ENCODE results near the gene ASIC3.

DNA sequence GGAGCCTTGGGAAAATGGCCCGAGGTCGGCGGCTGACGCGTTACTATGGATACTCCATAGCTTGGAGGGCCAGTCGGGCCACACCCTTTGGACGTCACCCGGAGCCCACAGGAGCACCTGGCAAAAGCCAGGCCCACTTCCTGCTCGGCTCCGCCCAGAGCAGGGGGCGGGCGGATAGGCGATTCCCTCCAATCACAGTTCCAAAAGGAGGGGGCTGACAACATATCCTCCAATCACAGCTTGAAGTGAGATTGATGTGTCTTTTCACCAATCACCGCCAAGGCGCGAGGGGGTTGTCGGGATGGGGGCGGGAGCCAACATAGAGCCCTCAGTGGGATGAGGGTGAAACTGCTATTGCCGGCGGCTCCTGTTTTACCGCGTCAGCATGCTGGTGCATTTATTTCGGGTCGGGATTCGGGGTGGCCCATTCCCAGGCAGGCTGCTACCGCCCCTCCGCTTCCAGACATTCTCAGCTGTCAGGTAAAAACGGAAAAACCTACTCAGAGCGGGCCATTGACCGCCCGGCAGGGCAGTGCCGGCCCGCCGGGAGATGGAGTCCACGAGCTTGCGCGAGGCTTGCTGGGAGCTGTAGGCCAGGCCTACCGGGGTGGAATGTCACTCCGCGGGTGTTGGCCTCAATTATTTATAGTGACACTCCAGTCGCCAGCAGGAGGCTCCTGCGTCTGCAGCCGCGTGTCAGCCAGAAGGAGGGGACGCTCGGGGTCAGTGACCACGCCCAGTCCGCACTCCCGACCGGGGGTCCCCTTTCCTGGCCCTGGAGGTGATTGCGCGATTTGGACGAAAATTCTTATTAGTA lies 20.0 kb upstream of the ASIC3 start, which contains the start of gene ABCB8:
- TF ChIP-seq, protein P1, sequence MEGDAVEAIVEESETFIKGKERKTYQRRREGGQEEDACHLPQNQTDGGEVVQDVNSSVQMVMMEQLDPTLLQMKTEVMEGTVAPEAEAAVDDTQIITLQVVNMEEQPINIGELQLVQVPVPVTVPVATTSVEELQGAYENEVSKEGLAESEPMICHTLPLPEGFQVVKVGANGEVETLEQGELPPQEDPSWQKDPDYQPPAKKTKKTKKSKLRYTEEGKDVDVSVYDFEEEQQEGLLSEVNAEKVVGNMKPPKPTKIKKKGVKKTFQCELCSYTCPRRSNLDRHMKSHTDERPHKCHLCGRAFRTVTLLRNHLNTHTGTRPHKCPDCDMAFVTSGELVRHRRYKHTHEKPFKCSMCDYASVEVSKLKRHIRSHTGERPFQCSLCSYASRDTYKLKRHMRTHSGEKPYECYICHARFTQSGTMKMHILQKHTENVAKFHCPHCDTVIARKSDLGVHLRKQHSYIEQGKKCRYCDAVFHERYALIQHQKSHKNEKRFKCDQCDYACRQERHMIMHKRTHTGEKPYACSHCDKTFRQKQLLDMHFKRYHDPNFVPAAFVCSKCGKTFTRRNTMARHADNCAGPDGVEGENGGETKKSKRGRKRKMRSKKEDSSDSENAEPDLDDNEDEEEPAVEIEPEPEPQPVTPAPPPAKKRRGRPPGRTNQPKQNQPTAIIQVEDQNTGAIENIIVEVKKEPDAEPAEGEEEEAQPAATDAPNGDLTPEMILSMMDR (IDR thresholded peaks at IDR 0.05) = peak; percentile 53
- TF ChIP-seq RAD21 (conservative IDR thresholded peaks at IDR 0.05 in 1 of 2, IDR thresholded peaks at IDR 0.05 in 1 of 2) = peak; percentile 56 to 65
- TF ChIP-seq, protein P2, sequence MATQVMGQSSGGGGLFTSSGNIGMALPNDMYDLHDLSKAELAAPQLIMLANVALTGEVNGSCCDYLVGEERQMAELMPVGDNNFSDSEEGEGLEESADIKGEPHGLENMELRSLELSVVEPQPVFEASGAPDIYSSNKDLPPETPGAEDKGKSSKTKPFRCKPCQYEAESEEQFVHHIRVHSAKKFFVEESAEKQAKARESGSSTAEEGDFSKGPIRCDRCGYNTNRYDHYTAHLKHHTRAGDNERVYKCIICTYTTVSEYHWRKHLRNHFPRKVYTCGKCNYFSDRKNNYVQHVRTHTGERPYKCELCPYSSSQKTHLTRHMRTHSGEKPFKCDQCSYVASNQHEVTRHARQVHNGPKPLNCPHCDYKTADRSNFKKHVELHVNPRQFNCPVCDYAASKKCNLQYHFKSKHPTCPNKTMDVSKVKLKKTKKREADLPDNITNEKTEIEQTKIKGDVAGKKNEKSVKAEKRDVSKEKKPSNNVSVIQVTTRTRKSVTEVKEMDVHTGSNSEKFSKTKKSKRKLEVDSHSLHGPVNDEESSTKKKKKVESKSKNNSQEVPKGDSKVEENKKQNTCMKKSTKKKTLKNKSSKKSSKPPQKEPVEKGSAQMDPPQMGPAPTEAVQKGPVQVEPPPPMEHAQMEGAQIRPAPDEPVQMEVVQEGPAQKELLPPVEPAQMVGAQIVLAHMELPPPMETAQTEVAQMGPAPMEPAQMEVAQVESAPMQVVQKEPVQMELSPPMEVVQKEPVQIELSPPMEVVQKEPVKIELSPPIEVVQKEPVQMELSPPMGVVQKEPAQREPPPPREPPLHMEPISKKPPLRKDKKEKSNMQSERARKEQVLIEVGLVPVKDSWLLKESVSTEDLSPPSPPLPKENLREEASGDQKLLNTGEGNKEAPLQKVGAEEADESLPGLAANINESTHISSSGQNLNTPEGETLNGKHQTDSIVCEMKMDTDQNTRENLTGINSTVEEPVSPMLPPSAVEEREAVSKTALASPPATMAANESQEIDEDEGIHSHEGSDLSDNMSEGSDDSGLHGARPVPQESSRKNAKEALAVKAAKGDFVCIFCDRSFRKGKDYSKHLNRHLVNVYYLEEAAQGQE (IDR thresholded peaks at IDR 0.05) = no peak
- TF ChIP-seq, protein P3, sequence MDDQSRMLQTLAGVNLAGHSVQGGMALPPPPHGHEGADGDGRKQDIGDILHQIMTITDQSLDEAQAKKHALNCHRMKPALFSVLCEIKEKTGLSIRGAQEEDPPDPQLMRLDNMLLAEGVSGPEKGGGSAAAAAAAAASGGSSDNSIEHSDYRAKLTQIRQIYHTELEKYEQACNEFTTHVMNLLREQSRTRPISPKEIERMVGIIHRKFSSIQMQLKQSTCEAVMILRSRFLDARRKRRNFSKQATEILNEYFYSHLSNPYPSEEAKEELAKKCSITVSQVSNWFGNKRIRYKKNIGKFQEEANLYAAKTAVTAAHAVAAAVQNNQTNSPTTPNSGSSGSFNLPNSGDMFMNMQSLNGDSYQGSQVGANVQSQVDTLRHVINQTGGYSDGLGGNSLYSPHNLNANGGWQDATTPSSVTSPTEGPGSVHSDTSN (IDR thresholded peaks at IDR 0.05) = peak; percentile 94
- no peak for TF ChIP-seq HOXA7 (CRISPR knock-in tag; IDR thresholded peaks at IDR 0.05)
- TF ChIP-seq RCOR1 (IDR thresholded peaks at IDR 0.05; ENCODE audit: low read depth, low read length) = no peak
- TF ChIP-seq CBX8 (IDR thresholded peaks at IDR 0.05) = no peak
- no peak for TF ChIP-seq KDM1A (IDR thresholded peaks at IDR 0.05; ENCODE audit: low read depth)

Data from A549 (cell line).